NCI-H146 treated with DMSO at 0.1 percent for 48 hours (cell line): ENCODE data around the gene PLXDC2.
"Not testable (repeated sequence)": the region's sequence is repeated elsewhere in the genome, so short reads cannot be mapped to it uniquely, and the experiment has no call there.

Experiments used
- DNase-seq: peaks from one replicate; lab custom pipeline; 2025; ENCODE audit not compliant: unreplicated experiment; lab: John Stamatoyannopoulos, UW

The PLXDC2 gene

DNA sequence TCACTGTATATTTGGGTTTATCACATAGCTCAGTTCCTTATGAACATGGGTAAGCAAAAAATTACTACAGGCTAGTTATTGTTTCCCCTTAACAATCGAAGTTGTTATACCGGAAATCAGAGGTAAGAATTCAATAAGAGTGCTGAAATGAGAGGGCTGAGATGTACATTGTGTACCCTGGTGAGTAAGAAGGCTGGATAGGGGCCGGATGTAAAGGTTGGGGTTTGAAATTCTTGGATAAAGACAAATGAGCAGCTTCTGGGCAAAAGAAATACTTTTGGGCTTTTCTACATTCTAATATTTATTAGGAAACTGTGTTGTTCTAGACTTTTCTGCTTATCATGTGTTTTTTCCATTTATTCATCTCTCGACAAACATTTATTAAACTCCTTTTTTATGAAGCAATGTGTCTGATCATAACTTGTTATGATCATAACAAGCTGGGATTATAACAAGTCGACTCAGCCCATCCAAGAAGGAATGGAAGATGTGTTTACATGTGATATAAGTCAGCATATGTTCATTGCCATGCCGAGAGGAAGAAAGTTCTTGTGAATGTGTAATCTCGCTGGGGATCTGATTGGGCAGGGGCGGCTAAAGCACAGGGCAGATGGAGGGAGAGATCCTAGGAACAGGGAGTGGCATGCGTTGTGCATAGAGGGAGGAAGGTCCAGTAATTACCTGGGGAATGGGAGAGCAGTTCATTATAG lies 155.3 kb downstream of the PLXDC2 start:
- no peak for DNase-seq

DNA sequence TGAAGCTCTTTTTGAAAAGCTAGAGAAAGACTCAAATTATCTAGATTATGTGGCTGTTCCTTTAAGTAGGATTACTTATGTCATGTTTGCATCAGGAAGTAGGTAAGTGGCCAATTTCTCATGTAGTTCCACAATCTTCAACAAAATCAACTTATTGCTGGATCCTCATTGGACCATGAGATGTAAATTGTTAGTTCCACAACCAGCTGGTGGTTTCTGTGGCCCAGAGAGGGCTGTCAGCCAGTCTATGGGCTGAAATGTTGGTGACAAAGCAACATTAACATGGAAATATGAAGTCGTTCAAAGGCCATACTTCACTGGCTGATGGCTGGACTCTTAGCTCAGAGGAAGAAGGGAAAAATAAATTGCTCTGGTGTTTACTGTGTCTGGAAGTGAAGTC lies 157.9 kb downstream of the PLXDC2 start:
- DNase-seq: no peak

DNA sequence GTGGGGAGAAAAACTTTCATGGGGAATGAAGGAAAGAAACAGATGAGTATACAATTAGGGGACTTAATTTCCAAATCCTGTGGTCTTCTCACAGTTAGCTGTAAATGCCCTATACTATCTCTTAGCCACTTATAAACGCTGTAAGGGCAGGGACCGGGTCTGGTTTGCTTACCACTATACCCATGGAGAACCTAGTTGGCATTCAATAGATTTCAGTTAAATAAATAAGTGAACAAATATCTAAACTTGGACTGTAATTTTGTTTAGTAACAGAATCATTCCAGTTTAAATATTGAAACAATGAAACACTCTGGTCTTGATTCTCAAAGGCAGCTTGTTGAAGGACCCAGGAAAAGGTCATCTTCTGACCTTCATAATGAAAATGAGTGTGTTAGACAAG lies 158.3 kb downstream of the PLXDC2 start:
- DNase-seq: no peak

DNA sequence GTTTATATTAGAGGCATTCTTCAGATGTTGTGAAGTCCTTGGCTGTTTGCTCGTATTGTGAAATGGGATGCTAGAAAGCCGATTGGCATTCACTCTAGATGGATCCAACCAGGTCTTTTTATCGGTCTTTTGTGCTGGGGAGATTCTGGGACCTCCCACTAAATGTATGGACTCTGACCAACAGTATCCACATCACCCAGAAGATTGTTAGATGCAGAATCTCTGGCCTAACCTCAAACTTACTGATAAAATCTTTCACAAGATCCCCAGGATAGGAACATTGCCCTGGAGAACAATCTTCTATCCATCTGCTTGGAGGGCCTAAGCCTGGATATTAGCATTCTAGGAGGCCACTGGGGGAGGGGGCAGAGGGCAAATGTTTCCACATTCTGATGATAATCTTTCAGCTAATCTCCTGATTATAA lies 160.9 kb downstream of the PLXDC2 start:
- DNase-seq: no peak

DNA sequence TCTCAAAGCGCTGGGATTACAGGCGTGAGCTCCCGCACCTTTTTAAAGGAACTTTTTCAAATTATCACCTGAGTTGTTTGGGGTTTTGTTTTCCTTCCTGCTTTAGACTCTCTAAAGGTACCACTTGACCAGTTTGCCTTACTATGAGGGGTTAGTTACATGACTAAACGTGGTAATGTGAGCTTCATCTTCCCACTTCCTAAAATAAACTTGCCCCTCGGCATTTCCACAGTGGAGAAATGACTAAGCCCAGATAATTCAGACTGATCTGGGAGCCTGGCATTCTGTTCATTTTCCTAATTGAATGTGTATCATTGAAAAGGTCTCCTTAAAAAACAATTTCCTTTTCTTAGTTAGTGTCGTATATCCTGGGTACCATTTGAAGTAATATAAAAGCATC lies 163.4 kb downstream of the PLXDC2 start:
- DNase-seq: no peak

DNA sequence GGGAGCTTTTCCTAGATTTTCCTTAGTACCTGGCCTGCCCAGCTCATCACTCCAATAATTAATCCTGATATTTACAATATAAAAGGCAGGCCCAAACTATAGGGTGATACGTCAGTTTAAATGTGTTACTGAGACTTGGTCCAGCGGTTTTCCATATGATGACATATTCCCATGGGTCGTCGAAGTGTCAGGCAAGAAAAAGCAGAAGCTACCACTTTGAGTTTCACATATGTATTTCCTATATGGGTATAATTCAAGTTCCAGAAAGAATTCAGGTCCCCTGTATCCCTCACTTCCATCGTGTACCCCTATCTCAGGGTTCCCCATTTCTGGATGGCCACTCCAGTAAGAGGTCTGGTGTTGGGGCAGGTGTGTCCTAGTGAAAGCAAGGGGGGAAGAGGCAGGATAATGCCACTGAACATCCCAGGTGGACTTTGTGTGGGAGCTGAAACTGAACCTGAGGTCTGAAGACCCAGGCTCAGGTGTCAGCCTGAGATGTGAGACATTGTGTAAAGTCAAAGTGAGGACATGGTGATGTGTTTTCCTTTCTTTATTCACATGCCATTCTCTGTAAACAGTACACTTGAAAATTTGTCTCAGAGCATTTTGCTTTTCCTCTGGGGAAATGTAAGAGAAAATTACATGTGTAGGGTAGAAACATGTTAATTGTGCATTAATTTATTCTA lies 167.8 kb downstream of the PLXDC2 start:
- no peak for DNase-seq

DNA sequence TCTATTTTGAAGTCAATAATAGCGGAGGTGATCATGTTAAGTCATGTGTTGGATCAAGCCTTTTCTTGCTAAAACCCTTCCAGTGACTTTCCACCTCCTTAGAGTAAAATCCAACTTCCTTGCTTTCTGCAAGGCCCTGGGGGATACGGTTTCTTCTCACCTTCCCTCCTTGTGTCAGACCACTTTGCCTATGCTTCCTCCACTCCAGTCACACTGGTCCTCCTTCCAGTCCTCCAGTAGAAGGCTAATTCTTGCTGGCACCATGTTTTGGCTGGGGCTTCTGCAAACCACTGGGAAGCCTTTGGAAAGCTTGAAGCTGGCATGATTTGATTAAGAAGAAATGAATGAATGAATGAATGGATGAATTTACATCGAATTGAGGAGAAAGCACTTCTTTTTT lies 169.5 kb downstream of the PLXDC2 start:
- DNase-seq: no peak

DNA sequence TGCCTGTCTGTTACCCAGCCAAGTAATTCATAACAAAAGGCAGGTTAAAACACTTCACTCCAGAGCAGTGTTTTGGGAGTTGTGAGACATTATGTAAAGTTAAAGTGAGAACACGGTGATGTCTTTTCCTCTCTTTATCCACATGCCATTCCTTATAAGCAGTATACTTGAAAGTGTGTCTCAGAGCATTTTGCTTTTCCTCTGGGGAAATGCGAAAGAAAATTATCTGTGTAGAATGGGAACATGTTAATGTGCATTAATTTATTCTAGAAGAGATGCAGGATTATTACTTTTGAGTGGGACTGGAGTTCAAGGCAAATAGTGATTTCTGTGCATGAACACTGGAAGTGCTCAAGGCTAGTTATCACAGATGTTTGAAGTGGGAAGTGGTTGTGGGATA lies 170.4 kb downstream of the PLXDC2 start:
- DNase-seq: no peak

DNA sequence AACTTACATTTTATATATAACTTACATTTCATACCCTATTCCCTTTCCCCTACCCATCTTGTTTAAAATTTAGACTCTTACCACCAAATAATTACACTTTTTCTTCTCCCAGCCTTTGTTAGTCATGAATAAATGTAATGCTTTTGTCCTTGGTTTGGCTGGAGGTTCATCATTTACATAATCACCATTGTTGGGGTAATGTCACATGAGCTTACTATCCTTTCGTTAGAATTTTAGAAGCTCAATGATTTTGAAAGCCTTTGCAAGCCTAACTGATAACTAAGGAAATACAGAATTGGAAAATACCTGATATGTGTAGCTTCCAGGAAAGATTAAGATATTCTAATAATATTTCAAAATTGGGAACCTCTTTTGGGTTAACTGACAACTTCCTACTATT lies 171.7 kb downstream of the PLXDC2 start:
- DNase-seq: no peak

DNA sequence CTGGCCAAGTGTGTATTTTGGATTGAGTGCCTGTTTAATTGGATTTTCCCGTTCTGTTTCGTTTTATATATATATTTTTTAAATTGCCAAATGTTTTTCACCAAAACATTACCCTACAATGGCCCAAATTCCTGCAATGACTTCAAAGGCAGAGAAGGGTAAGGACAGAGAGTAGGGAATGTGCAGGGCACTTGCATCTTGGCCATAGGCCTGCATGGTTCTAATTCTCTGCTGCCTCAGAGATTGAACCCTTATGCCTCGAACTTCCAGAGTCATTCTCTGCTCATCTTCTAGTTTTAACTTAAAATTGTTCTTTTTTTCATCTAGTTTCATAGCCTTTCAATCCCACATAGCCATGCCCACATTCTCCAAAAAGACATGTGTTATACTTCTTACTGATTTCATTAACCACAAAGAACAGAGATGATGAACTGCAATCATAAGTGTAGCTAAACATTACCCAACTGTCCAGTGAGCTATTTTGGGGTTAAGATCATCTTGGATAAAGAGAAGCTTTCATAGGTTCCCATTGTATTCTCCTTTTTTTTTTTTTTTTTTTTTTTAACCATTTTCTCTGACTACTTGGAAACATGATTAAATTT lies 177.6 kb downstream of the PLXDC2 start:
- DNase-seq: no peak

DNA sequence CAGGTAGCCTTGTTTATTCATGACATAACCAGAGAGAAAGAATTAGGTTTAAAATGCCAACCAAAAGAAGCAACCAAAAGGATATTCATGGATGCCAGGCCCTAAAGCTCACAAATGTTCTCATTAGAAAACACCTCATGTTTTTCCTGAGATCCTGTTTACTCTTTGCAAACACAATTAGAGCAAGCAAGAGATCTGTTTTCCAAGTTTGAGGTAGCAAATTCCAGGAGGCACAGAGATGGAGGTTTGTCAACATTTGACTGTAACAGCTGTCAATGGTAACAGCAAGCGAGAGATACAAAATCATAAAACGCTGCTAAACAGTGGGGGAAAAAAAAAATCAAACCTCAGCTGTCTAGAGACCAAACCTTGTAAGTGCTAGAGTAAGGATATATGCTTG lies 182.2 kb downstream of the PLXDC2 start:
- no peak for DNase-seq

DNA sequence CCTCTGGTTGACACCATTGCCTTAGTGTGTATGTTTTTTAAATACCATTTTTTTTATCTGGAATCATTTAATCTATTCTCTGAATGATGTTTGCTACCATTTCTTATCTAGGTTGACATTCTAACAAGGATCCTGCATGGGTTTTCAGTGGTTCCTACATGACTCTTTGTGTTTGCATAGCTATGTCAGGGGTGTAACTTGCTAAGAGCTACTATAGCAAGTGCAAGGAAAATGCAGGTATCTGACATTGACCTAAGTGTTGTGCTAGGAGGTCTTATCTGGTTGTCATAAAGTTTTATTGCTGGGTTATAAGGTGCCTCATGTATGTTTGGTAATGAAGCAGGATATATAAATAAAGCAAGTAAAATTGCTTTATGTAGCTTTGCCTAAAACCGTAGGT lies 183.2 kb downstream of the PLXDC2 start:
- no peak for DNase-seq

DNA sequence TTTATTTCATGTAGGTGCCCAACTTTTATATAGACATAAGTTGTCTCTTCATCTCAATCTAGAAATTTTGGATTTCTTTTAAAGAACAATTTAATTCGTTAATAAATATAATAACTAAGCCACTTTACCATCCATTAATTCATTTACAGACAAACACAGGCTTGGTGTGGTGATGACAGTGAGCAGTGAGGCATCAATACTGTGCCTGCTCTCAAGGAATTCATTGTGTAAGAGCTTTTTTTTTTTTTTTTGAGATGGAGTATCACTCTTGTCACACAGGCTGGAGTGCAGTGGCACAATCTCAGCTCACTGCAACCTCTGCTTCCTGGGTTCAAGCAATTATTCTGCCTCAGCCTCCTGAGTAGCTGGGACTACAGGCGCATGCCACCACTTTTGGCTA lies 185.8 kb downstream of the PLXDC2 start:
- DNase-seq: not testable (repeated sequence)

DNA sequence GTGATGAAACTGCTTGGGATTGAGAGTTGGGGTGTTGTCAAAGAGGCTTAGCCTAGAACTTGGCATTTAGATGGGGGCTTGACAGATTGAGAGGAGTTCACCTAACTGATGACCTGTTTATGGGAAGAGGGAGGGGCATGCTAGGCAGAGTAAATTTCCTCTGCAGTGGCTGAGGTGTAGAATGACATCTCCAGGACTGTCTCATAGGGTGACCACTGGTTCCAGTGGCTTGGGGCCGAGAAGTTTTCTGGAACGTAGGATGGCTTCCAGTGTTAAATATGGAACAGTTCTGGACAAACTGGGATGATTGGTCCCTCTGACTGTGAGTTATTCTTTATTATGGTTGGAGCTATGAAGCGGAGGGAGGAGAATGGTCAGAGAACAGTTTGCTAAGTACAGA lies 186.4 kb downstream of the PLXDC2 start:
- DNase-seq: no peak

DNA sequence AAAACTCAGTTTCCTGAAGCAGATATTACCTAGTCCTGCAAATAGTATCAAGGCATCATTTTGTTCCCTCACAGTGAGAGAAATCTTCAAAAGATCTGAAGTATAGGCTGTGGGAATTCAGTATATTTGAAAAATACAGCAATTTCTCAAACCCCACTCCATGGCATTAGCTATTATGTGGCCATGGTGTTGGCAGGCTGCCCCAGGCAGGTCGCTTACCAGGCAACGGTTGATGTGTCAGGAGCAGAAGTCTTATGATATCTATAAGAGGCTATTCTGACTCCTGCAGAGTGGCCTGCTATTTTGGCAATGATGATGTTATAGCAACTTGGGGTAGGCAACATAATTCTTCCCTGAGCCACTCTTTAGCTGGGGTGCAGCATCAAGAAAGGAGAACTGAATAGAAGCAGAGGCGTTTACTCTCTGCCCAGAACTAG lies 187.9 kb downstream of the PLXDC2 start:
- no peak for DNase-seq

DNA sequence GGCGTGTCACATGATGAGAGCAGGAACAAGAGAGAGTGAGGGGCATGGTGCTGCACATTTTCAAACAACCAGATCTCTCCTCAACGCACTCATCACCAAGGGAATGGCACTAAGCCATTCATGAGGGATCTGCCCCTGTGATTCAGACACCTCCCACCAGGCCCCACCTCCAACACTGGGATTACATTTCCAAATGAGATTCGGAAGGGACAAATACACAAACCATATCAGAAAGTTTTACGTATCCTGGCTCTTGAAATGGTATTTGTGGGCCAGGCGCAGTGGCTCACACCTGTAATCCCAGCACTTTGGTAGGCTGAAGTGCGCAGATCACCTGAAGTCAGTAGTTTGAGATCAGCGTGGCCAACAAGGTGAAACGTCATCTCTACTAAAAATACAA lies 189.4 kb downstream of the PLXDC2 start:
- DNase-seq: no peak

DNA sequence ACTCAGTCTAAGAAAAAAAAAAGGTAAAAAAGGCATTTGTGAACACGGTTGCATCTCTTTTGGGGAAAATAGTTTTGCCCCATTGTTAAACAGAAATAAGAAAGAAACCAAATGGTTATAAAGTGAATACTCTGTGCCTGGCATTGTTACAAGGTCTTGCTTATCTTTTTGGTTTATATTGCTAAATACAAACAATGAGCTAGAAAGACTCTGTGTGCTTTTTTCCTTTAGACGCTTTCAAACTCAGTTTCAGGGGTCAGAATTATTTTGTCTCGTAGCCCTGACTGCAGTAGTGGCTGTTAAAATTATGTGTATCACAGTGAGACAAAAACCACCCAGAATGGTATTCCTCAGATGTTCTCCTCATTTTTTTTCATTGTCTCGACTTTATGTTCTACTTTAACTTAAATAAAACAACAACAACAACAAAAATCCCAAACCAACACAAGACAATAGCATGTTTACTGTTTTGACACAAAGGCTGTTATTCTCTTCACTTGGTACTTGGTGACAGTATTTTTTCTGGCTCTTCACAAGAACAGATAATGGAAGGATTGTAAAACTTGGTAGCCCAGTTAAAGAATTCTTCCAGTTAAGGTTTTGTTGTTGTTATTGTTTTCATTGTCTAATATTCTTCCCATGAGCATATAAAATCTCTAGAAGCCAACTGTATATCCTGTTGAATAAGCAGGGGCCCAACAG lies 190.1 kb downstream of the PLXDC2 start:
- DNase-seq: no peak

DNA sequence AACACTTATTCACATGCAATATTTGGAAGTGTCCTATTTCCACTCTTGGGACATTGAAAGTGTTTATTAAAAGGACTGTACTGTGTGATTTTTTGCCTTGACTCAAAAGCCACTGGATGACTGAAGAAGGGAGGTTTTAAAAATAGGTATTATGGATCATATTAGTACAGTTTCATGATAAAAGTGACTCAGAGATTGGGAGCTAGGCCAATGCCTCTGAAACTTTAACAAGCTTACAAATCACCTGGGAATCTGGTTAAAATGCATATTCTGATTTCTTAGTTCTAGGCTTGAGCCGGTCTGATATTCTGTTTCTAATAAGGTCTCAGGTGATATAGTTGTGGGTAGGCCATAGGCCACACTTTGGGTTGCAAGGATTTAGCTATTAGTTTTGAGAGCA lies 191.2 kb downstream of the PLXDC2 start:
- DNase-seq: no peak

DNA sequence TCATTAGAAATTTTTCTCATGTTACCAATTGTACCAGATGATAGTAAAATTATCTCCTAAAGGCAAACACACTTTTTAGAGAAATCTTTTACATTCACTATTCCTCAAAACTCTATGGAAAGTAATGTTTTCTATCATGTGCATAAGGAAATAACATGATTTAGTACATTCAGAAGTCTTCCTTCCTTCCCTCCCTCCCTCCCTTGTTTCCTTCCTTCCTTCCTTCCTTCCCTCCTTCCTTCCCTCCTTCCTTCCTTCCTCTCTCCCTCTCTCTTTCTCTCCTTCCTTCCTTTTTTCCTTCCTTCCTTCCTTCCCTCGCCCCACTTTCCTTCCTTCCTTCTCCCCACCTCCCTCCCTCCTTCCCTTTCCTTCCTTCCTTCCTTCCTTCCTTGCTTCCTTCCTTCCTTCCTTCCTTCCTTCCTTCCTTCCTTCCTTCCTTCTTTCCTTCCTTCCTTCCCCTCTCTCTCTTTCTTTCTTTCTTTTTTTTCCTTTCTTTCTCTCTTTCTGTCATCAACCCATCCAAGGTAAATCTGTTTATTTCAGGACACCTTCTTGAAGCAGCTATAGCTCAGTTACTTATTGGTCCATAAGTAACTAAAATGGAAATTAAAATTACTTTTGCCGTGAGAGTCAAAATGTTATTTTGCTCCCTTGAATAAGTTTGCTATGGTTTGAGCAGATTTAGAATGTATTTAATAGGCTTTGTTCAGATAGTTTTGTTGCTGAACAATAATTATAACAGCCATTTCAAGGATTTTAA lies 197.9 kb downstream of the PLXDC2 start:
- no peak for DNase-seq

DNA sequence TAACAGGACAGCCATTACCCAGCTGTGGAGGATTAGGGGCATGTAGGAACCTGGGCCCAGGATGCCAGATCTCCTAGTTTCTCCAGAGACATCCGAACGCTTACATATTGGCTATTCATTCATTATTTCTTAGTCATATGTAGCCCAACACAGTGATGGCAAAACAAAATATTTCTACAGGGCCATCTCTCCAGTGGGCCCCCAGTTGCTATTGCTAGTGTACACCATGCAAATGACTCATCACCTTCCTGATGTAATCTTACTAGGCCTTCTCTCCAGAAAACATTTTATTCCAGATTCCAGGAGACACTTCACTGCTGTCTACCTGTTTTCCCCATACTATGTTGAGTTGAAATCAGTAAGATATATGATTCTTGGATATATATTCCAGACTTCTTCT lies 201.7 kb downstream of the PLXDC2 start:
- DNase-seq: no peak

DNA sequence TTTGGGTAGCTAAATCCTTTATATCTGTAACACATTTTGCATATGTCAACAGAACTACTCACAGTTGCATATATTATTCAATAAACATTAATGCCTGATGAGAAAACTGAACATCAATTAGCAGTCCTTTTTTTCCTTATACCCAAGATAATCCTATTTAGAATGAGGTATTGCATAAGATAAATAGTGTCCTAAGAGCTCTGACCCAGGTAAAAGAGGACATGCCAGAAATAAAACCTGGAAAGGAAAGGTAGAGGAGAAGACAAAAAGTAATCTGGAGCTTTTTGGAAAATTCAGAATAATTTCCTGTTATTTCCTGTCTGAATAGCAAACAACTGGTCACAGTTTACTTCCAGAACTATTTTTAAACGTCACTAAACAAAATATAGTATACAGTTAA lies 204.4 kb downstream of the PLXDC2 start:
- no peak for DNase-seq
